K562 (cell line): ENCODE data around the gene CDH8. TPM values are rescaled to one million over a fixed set of nuclear protein-coding genes. Genes with fewer than 3 reads are reported as not detected.

Experiments
- ATAC-seq: fragments of 200-7000 bp; cut with Tn5 transposase; 3 replicates; pipeline ENCODE4 v1.9.1; 2020; ENCODE audit warnings: moderate library complexity
- BruUV-seq: library from RNA; stranded (reverse); fragments of 400-500 nt; replicated peaks from 2 replicates; lab custom pipeline; 2021; lab: Mats Ljungman, UMichigan
- CTCF ChIA-PET: fragments of 300-600 bp; formaldehyde crosslinking; extraction: SDS; loops from one replicate; lab custom pipeline; 2021; ENCODE audit warnings: low intra/inter-chr PET ratio; lab: Yijun Ruan, JAX
- POLR2A ChIA-PET: fragments of 300-600, 350-650 bp; sonication (Branson Sonifier 250); formaldehyde crosslinking; extraction: SDS; loops from one replicate; lab custom pipeline; 2021; ENCODE audit warnings: antibody characterized with exemption, inconsistent platforms; lab: Yijun Ruan, JAX
- DNase-seq, 4 experiments: peaks; one replicate each; pipeline versions ENCODE4 v3.0.0 to v3.0.0-alpha.2; 2011 to 2018; ENCODE audit warnings: low spot score in 3 of 4, mixed read lengths in 3 of 4; ENCODE audit errors: extremely low read depth in 1 of 4
- FAIRE-seq: peaks from 2 replicates; lab custom pipeline; 2011; peaks lifted over from hg19 to GRCh38; lab: Jason Lieb, UNC
- H2AFZ ChIP-seq: 2 replicates; pipeline ENCODE4 v1.6.0; 2011; ENCODE audit warnings: low read depth, low read length, control low read depth, inconsistent platforms
- H3K27ac ChIP-seq: fragments of 200-600 bp; 3 replicates; pipeline ENCODE4 v1.8.0; 2011; ENCODE audit warnings: low read depth, mild to moderate bottlenecking, control low read depth, inconsistent platforms, low read length, moderate library complexity, mixed read lengths; ENCODE audit errors: extremely low read depth
- H3K27me3 ChIP-seq, 2 experiments: fragments of 300-600 bp in 1 of 2; 2 replicates in 1 of 2; 3 replicates in 1 of 2; pipeline versions ENCODE4 v1.6.0 to v1.8.0; 2011; ENCODE audit warnings: inconsistent platforms in 2 of 2, low read length in 2 of 2, mild to moderate bottlenecking in 1 of 2, mixed read lengths in 1 of 2, moderate library complexity in 1 of 2; ENCODE audit not compliant: control insufficient read depth in 2 of 2, insufficient read depth in 2 of 2
- H3K36me3 ChIP-seq: fragments of 300-600 bp; 3 replicates; pipeline ENCODE4 v1.8.0; 2011; ENCODE audit warnings: mild to moderate bottlenecking, low read length, inconsistent platforms; ENCODE audit not compliant: control insufficient read depth, insufficient read depth
- H3K4me1 ChIP-seq, 2 experiments: fragments of 200-600 bp in 1 of 2; replicated peaks in 1 of 2; 2 replicates in 1 of 2; 3 replicates in 1 of 2; pipeline versions ENCODE4 v1.5.1 to v1.8.0; 2011; ENCODE audit warnings: inconsistent platforms in 2 of 2, low read length in 2 of 2, mild to moderate bottlenecking in 1 of 2, mixed read lengths in 1 of 2, moderate library complexity in 1 of 2; ENCODE audit not compliant: control insufficient read depth in 2 of 2, insufficient read depth in 2 of 2
- H3K4me2 ChIP-seq: 2 replicates; pipeline ENCODE4 v1.6.1; 2011; ENCODE audit warnings: low read length, control low read depth, inconsistent platforms, mixed read lengths; ENCODE audit not compliant: insufficient read depth
- H3K4me3 ChIP-seq: fragments of 200-600 bp; sonication (generic), shearing (Covaris generic); 2 replicates; pipeline ENCODE4 v1.5.1; 2016; ENCODE audit warnings: control low read depth, inconsistent platforms
- H3K79me2 ChIP-seq: fragments of 200-600 bp; 3 replicates; pipeline ENCODE4 v1.8.0; 2011; ENCODE audit warnings: low read length, inconsistent platforms; ENCODE audit not compliant: control insufficient read depth, insufficient read depth
- H3K9ac ChIP-seq, 2 experiments: 2 replicates each; pipeline versions ENCODE4 v1.6.0 to v1.6.1; 2011; ENCODE audit warnings: low read depth in 2 of 2, low read length in 2 of 2, control low read depth in 1 of 2, inconsistent platforms in 1 of 2, mild to moderate bottlenecking in 1 of 2, mixed read lengths in 1 of 2; ENCODE audit not compliant: insufficient read depth in 1 of 2
- H3K9me1 ChIP-seq: one replicate; pipeline ENCODE4 v1.6.0; 2011; ENCODE audit warnings: inconsistent platforms, mild to moderate bottlenecking, low read length, moderate library complexity; ENCODE audit not compliant: control insufficient read depth, insufficient read depth
- H3K9me3 ChIP-seq: replicated peaks from 2 replicates; pipeline ENCODE4 v1.5.1; 2011; ENCODE audit warnings: low read depth, low read length, inconsistent platforms; ENCODE audit not compliant: control insufficient read depth, insufficient read depth
- H4K20me1 ChIP-seq: replicated peaks from 2 replicates; pipeline ENCODE4 v1.6.1; 2011; ENCODE audit warnings: low read length, inconsistent platforms, mixed read lengths; ENCODE audit not compliant: control insufficient read depth, insufficient read depth
- ESRRB ChIP-seq: fragments of 250-450 bp; sonication (Bioruptor Pico); IDR thresholded peaks from 2 replicates; pipeline ENCODE4 v1.5.0; 2020; ENCODE audit warnings: mild to moderate bottlenecking, moderate library complexity, borderline replicate concordance
- FOXJ2 ChIP-seq: fragments of 200-800 bp; sonication (Bioruptor generic); IDR thresholded peaks from 2 replicates; pipeline ENCODE4 v1.6.1; 2016; ENCODE audit warnings: missing genetic modification characterization, missing compliant biosample characterization
- HDGF ChIP-seq: fragments of 450-650 bp; IDR thresholded peaks from 2 replicates; pipeline ENCODE4 v1.6.1; 2016
- KAT7 ChIP-seq: sonication (generic); formaldehyde crosslinking; IDR thresholded peaks from 2 replicates; pipeline ENCODE4 v1.8.0; 2022; ENCODE audit warnings: missing genetic modification reagents, mild to moderate bottlenecking, borderline replicate concordance
- MEF2D ChIP-seq: conservative IDR thresholded peaks from 2 replicates; pipeline ENCODE4 v1.6.1; 2016; ENCODE audit warnings: low read depth, missing genetic modification characterization, missing compliant biosample characterization
- PHF20 ChIP-seq: fragments of 450-650 bp; IDR thresholded peaks from 2 replicates; pipeline ENCODE4 v1.6.1; 2018; ENCODE audit not compliant: partially characterized antibody
- SIRT6 ChIP-seq: IDR thresholded peaks from one replicate; pipeline ENCODE4 v1.6.1; 2012; ENCODE audit warnings: low read depth, mild to moderate bottlenecking, control low read depth, inconsistent platforms, low read length, moderate library complexity
- ZNF121 ChIP-seq: sonication (generic); formaldehyde crosslinking; conservative IDR thresholded peaks from 2 replicates; pipeline ENCODE4 v1.8.0; 2022; ENCODE audit warnings: missing genetic modification reagents
- ZNF764 ChIP-seq: fragments of 250-450 bp; sonication (Bioruptor Pico); IDR thresholded peaks from 2 replicates; pipeline ENCODE4 v1.4.0; 2020; ENCODE audit warnings: low read depth, mild to moderate bottlenecking, moderate library complexity
- ZNF778 ChIP-seq: fragments of 450-650 bp; formaldehyde crosslinking; IDR thresholded peaks from 2 replicates; pipeline ENCODE4 v1.4.0; 2020; ENCODE audit warnings: mild to moderate bottlenecking, moderate library complexity
- WGBS: fragments of 100-300 bp; shearing (Covaris generic); methylation state at CpG from one replicate; pipeline ENCODE4 v1.1.6; 2016; ENCODE audit warnings: low coverage, mixed read lengths; ENCODE audit not compliant: insufficient coverage; ENCODE audit errors: missing lambda C conversion rate; 5-methylcytosine and 5-hydroxymethylcytosine counted together
- in situ Hi-C: fragments of 300-500 bp; cut with MboI; formaldehyde crosslinking; loops from 4 replicates; pipeline ENCODE4 v1.15.0; 2018; ENCODE audit warnings: inconsistent platforms, mixed read lengths
- intact Hi-C: fragments of 100-400 bp; cut with micrococcal nuclease; formaldehyde crosslinking; loops from 2 replicates; pipeline ENCODE4 v1.14.2; 2022
- polyA plus RNA-seq, 8 experiments: library from polyadenylated mRNA; depleted of rRNA in 4 of 8; stranded (reverse) in 5 of 8; unstranded in 3 of 8; fragments of >200 nt; fragmentation: Nextera tagmentation in 2 of 8; fragmentation: Illumina TruSeq in 1 of 8; extraction: Ambion mirVana in 2 of 8; extraction: Trizol in 1 of 8; gene quantifications; 2 replicates each; pipeline versions ENCODE4 v1.2.1 to v1.2.3, GENCODE V29; 2011 to 2014; ENCODE audit warnings: inconsistent platforms in 1 of 8, missing spikeins in 1 of 8
- total RNA-seq, 7 experiments: library from RNA; depleted of rRNA in 6 of 7; stranded (reverse); fragments of >200 nt in 6 of 7; fragmentation: Illumina TruSeq in 2 of 7; extraction: Trizol in 2 of 7; gene quantifications; 2 replicates each; pipeline versions ENCODE4 v1.2.1 to v1.2.3, GENCODE V29; 2011 to 2021; ENCODE audit warnings: low replicate concordance in 1 of 7
- TF ChIP-seq, protein P1 (sequence below): fragments of 450-650 bp; IDR thresholded peaks from 2 replicates; pipeline ENCODE4 v1.6.1; 2016; ENCODE audit warnings: mild to moderate bottlenecking, moderate library complexity

CDH8 gene
- total and polyA plus RNA-seq, 9 of the 15 experiments (the other 6 are each of a cell fraction or from before 2014, with no cell fraction given): 0.22 to 1.4 (median 0.42) TPM; not detected in 4

DNA sequence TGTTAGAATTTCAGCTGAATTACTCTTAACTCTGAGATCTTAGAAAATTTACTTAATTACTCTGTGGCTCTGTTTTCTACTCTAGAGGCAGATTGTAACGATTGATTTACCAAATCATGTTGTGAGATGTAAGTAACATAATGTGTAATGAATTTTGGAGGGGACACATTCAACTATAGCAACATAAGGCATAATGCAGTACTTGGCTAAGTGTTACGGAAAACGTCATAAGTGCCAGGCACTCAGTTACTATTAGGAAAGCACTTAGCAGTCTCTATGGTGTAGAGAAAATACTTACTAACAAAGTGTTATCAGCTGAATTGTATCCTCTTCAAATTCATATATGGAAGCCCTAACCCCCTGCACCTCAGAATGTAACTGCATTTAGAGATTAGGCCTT, 40.6 kb upstream of the CDH8 start:
- no peak overlapping the region for H3K27ac ChIP-seq
- H3K4me1 ChIP-seq: no peaks in the 10 kb centered on the region
- ChIA-PET POLR2A (no interaction called here), CTCF (no interaction called here)
- H3K9ac ChIP-seq: no peak overlapping the region
- H3K4me2 ChIP-seq: no peak overlapping the region
- DNase-seq (no peak), ATAC-seq (no peak), FAIRE-seq (no peak)
- in situ Hi-C loops (no loop called here), intact Hi-C loops (no loop called here)
- no peak overlapping the region for H2AFZ ChIP-seq
- WGBS: 0% methylated on average over 3 of the region's 3 CpGs
- H3K79me2 ChIP-seq: no peaks in the 10 kb centered on the region
- no TSS peak for BruUV-seq
- H3K9me1 ChIP-seq: no peaks in the 10 kb centered on the region
- no peaks in the 10 kb centered on the region for H3K27me3 ChIP-seq
- H3K9me3 ChIP-seq: no peaks in the 10 kb centered on the region; the same call in 1 of the 2 replicates
- H3K4me3 ChIP-seq: no peak overlapping the region
- no peaks in the 10 kb centered on the region for H3K36me3 ChIP-seq
- no peaks in the 10 kb centered on the region for H4K20me1 ChIP-seq
- TF ChIP-seq ZNF121: no peak
- no peak for TF ChIP-seq KAT7 (CRISPR knock-in tag)
- TF ChIP-seq SIRT6: no peak
- TF ChIP-seq ZNF778 (CRISPR knock-in tag): no peak
- no peak for TF ChIP-seq PHF20
- TF ChIP-seq FOXJ2 (tag): no peak
- no peak for TF ChIP-seq MEF2D (tag)
- TF ChIP-seq, protein P1, sequence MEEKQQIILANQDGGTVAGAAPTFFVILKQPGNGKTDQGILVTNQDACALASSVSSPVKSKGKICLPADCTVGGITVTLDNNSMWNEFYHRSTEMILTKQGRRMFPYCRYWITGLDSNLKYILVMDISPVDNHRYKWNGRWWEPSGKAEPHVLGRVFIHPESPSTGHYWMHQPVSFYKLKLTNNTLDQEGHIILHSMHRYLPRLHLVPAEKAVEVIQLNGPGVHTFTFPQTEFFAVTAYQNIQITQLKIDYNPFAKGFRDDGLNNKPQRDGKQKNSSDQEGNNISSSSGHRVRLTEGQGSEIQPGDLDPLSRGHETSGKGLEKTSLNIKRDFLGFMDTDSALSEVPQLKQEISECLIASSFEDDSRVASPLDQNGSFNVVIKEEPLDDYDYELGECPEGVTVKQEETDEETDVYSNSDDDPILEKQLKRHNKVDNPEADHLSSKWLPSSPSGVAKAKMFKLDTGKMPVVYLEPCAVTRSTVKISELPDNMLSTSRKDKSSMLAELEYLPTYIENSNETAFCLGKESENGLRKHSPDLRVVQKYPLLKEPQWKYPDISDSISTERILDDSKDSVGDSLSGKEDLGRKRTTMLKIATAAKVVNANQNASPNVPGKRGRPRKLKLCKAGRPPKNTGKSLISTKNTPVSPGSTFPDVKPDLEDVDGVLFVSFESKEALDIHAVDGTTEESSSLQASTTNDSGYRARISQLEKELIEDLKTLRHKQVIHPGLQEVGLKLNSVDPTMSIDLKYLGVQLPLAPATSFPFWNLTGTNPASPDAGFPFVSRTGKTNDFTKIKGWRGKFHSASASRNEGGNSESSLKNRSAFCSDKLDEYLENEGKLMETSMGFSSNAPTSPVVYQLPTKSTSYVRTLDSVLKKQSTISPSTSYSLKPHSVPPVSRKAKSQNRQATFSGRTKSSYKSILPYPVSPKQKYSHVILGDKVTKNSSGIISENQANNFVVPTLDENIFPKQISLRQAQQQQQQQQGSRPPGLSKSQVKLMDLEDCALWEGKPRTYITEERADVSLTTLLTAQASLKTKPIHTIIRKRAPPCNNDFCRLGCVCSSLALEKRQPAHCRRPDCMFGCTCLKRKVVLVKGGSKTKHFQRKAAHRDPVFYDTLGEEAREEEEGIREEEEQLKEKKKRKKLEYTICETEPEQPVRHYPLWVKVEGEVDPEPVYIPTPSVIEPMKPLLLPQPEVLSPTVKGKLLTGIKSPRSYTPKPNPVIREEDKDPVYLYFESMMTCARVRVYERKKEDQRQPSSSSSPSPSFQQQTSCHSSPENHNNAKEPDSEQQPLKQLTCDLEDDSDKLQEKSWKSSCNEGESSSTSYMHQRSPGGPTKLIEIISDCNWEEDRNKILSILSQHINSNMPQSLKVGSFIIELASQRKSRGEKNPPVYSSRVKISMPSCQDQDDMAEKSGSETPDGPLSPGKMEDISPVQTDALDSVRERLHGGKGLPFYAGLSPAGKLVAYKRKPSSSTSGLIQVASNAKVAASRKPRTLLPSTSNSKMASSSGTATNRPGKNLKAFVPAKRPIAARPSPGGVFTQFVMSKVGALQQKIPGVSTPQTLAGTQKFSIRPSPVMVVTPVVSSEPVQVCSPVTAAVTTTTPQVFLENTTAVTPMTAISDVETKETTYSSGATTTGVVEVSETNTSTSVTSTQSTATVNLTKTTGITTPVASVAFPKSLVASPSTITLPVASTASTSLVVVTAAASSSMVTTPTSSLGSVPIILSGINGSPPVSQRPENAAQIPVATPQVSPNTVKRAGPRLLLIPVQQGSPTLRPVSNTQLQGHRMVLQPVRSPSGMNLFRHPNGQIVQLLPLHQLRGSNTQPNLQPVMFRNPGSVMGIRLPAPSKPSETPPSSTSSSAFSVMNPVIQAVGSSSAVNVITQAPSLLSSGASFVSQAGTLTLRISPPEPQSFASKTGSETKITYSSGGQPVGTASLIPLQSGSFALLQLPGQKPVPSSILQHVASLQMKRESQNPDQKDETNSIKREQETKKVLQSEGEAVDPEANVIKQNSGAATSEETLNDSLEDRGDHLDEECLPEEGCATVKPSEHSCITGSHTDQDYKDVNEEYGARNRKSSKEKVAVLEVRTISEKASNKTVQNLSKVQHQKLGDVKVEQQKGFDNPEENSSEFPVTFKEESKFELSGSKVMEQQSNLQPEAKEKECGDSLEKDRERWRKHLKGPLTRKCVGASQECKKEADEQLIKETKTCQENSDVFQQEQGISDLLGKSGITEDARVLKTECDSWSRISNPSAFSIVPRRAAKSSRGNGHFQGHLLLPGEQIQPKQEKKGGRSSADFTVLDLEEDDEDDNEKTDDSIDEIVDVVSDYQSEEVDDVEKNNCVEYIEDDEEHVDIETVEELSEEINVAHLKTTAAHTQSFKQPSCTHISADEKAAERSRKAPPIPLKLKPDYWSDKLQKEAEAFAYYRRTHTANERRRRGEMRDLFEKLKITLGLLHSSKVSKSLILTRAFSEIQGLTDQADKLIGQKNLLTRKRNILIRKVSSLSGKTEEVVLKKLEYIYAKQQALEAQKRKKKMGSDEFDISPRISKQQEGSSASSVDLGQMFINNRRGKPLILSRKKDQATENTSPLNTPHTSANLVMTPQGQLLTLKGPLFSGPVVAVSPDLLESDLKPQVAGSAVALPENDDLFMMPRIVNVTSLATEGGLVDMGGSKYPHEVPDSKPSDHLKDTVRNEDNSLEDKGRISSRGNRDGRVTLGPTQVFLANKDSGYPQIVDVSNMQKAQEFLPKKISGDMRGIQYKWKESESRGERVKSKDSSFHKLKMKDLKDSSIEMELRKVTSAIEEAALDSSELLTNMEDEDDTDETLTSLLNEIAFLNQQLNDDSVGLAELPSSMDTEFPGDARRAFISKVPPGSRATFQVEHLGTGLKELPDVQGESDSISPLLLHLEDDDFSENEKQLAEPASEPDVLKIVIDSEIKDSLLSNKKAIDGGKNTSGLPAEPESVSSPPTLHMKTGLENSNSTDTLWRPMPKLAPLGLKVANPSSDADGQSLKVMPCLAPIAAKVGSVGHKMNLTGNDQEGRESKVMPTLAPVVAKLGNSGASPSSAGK: no peak
- TF ChIP-seq ZNF764 (CRISPR knock-in tag): no peak
- TF ChIP-seq HDGF: no peak
- TF ChIP-seq ESRRB (CRISPR knock-in tag): no peak
